Ovary (tissue), 9 donors: ENCODE results near the gene HTN3. TPM values are rescaled to one million over a fixed set of nuclear protein-coding genes. Genes with fewer than 3 reads are reported as not detected.

ENCODE experiments used
- DNase-seq, 5 donors: peaks; one replicate each; pipeline ENCODE4 v3.0.0-alpha.2; 2019 to 2020
- H3K27ac ChIP-seq, 2 donors: fragments of 200-600 bp; one replicate each; pipeline versions ENCODE4 v1.5.1 to v1.8.0; 2019 to 2022
- H3K27me3 ChIP-seq: fragments of 200-600 bp; one replicate; pipeline ENCODE4 v1.8.0; 2022
- H3K36me3 ChIP-seq: fragments of 200-600 bp; sonication (generic); one replicate; pipeline ENCODE4 v1.5.1; 2019
- H3K4me1 ChIP-seq: one replicate; pipeline ENCODE4 v1.8.1; 2013; ENCODE audit warnings: mild to moderate bottlenecking, moderate library complexity; ENCODE audit not compliant: insufficient read depth
- H3K4me3 ChIP-seq: fragments of 200-600 bp; sonication (generic); one replicate; pipeline ENCODE4 v1.5.1; 2017
- H3K9me3 ChIP-seq, 2 donors: fragments of 200-600 bp in 1 of 2; sonication (generic) in 1 of 2; one replicate each; pipeline versions ENCODE4 v1.5.1 to v1.8.1; 2013 to 2019; ENCODE audit warnings: mild to moderate bottlenecking in 1 of 2, moderate library complexity in 1 of 2
- CTCF ChIP-seq, 3 donors: fragments of 450-650 bp in 2 of 3; fragments of 200-600 bp in 1 of 3; IDR thresholded peaks; one replicate each; pipeline versions ENCODE4 v1.5.1 to v1.8.0; 2016 to 2022; ENCODE audit warnings: antibody characterized with exemption in 3 of 3, mild to moderate bottlenecking in 1 of 3
- EP300 ChIP-seq: sonication (generic); formaldehyde crosslinking; IDR thresholded peaks from one replicate; pipeline ENCODE4 v1.6.1; 2017; ENCODE audit warnings: antibody characterized with exemption
- POLR2A ChIP-seq: fragments of 450-650 bp; IDR thresholded peaks from one replicate; pipeline ENCODE4 v1.6.1; 2017; ENCODE audit warnings: antibody characterized with exemption, mild to moderate bottlenecking, moderate library complexity
- WGBS, 3 donors: extraction: QIAGEN DNeasy Blood & Tissue Kit in 1 of 3; methylation state at CpG; one replicate each; pipeline versions ENCODE4 v1.1.5 to v1.1.7; 2013 to 2017; 5-methylcytosine and 5-hydroxymethylcytosine counted together
- intact Hi-C, 4 donors: fragments of 100-400 bp; cut with DNase I; formaldehyde crosslinking; loops; one replicate each; pipeline versions ENCODE4 v1.11.0 to v1.15.1; 2022 to 2023
- polyA plus RNA-seq, 2 donors: library from polyadenylated mRNA; stranded (reverse); fragments of 200-250 nt in 1 of 2; fragments of 350-450 nt in 1 of 2; fragmentation: Illumina TruSeq in 1 of 2; extraction: RNeasy Lipid Tissue Mini Kit (QIAGEN cat#74804) in 1 of 2; gene quantifications; one replicate each; pipeline ENCODE4 v1.2.3, GENCODE V29; 2013 to 2014
- total RNA-seq, 7 donors: library from RNA; depleted of rRNA in 2 of 7; stranded (reverse); fragments of >200 nt in 2 of 7; fragmentation: NEBNext Ultra II Directional in 3 of 7; extraction: Animal tissue kit (Norgen Biotek cat#: 25700) in 3 of 7; gene quantifications; one replicate each; pipeline versions ENCODE4 v1.1.0 to v1.2.4, GENCODE V29; 2016 to 2023
- donor health status: DM: no; HTN: no; CAD: no; lungs with moderate emphysema.
- donor health status: DM: no; HTN: no; CAD: no.
- donor health status: Bipolar disorder and iron deficiency.
- donor health status: DM: yes; HTN: yes; CAD: no.
- donor health status: DM: no; HTN: no; CAD: no.
- donor health status: DM: yes; HTN: yes; CAD: no.

HTN3 gene
- total and polyA plus RNA-seq, 9 donors, result not detected

DNA sequence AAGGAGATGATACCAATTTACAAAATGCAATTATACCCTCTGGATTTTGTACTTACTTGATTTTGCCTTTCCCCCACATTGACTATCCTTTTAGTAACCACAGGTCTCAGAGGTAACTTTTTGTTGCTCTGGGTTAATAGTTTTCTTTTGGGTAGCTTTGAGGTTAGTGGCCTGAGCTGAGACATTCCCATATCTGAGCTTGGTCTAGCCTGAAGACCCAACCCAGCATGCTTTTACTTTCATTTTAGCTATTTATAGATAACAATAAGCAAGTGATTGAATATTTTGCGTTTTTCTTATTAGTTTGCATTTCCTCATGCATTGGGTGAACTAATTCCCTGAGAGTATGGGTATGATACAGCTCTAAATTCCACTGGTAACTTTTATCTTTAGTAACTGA is 33.7 kb downstream of the HTN3 start:
- no peaks in the 10 kb centered on the region for H3K36me3 ChIP-seq
- no peak overlapping the region for H3K27ac ChIP-seq
- H3K4me1 ChIP-seq, result no peaks in the 10 kb centered on the region
- H3K27me3 ChIP-seq, result no peaks in the 10 kb centered on the region
- intact Hi-C loops, result no loop called here
- H3K4me3 ChIP-seq, result no peak overlapping the region
- TF ChIP-seq POLR2A, result no peak
- no peak for TF ChIP-seq CTCF (IDR thresholded peaks at IDR 0.05)
- no peak for TF ChIP-seq EP300
- no peaks in the 10 kb centered on the region for H3K9me3 ChIP-seq
- no peak for DNase-seq
- WGBS, 3 donors, result 63 to 83% (median 78%) methylated on average over 1 of the region's 1 CpG

- Histone ChIP-seq H3K9me3 (no peaks in the 10 kb centered on the region), H3K27ac (no peak overlapping the region), H3K36me3 (no peaks in the 10 kb centered on the region), H3K4me1 (no peaks in the 10 kb centered on the region), H3K27me3 (no peaks in the 10 kb centered on the region), H3K4me3 (no peak overlapping the region)
- no peak for TF ChIP-seq CTCF (IDR thresholded peaks at IDR 0.05)
- 77 to 85% (median 82%) methylated on average over 1 of the region's 1 CpG for WGBS, 3 donors
- no peak for DNase-seq
- intact Hi-C loops, result no loop called here
Measured at GRCh38 chr4:70080205-70080604, 51.9 kb downstream of the HTN3 start.

Other genes starting within 250 kb of the HTN3 start
- under 1 TPM in 5 of 7 donors, not detected in 2; 0.12 to 0.65 (median 0.25) TPM for gene SULT1E1, start 168.3 kb upstream of the HTN3 start, total RNA-seq
- under 1 TPM in 1 of 2 donors, not detected in 1; 0.17 TPM for gene SULT1E1, start 168.3 kb upstream of the HTN3 start, polyA plus RNA-seq
- not detected for gene CSN1S1, start 97.4 kb upstream of the HTN3 start, total RNA-seq
- not detected for gene CSN1S1, start 97.4 kb upstream of the HTN3 start, polyA plus RNA-seq
- not detected for gene CSN2, start 62.7 kb upstream of the HTN3 start, total RNA-seq
- not detected for gene CSN2, start 62.7 kb upstream of the HTN3 start, polyA plus RNA-seq
- not detected for gene STATH, start 32.5 kb upstream of the HTN3 start, total RNA-seq
- not detected for gene STATH, start 32.5 kb upstream of the HTN3 start, polyA plus RNA-seq
- not detected for gene HTN1, start 22.0 kb downstream of the HTN3 start, total RNA-seq
- gene HTN1, start 22.0 kb downstream of the HTN3 start, polyA plus RNA-seq, result not detected
- gene PRR27, start 125.8 kb downstream of the HTN3 start, total RNA-seq, result not detected
- gene PRR27, start 125.8 kb downstream of the HTN3 start, polyA plus RNA-seq, result not detected
- gene ODAM, start 167.3 kb downstream of the HTN3 start, total RNA-seq, result not detected
- 1 to 10 TPM in 1 of 2 donors, not detected in 1; 1.8 TPM for gene ODAM, start 167.3 kb downstream of the HTN3 start, polyA plus RNA-seq
- gene FDCSP, start 197.7 kb downstream of the HTN3 start, total RNA-seq, result not detected
- 10 to 100 TPM in 1 of 2 donors, not detected in 1; 18.3 TPM for gene FDCSP, start 197.7 kb downstream of the HTN3 start, polyA plus RNA-seq
- not detected for gene CSN3, start 214.1 kb downstream of the HTN3 start, total RNA-seq
- gene CSN3, start 214.1 kb downstream of the HTN3 start, polyA plus RNA-seq, result not detected